Body of pancreas (tissue), 4 donors: ENCODE data around the gene EPM2A. TPM values are rescaled to one million over a fixed set of nuclear protein-coding genes. Genes with fewer than 3 reads are reported as not detected.
A peak's percentile ranks its signal among the peaks of the same experiment; 100 is the strongest.

Experiments
- ATAC-seq: fragments of 150-250 bp; one replicate; pipeline ENCODE4 v1.9.1; 2016
- DNase-seq, 4 donors: peaks; one replicate each; pipeline ENCODE4 v3.0.0-alpha.2; 2019
- H3K27ac ChIP-seq, 4 donors: fragments of 200-600 bp; sonication (generic); 1 replicate in 3 of 4; 2 replicates in 1 of 4; pipeline versions ENCODE4 v1.5.1 to v1.6.1; 2016 to 2019; ENCODE audit warnings: mild to moderate bottlenecking in 1 of 4, mixed read lengths in 1 of 4, moderate library complexity in 1 of 4
- H3K27me3 ChIP-seq, 2 donors: fragments of 200-600 bp; sonication (generic); one replicate each; pipeline ENCODE4 v1.6.0; 2016; ENCODE audit warnings: mild to moderate bottlenecking in 1 of 2
- H3K36me3 ChIP-seq, 2 donors: fragments of 200-600 bp; sonication (generic); replicated peaks in 1 of 2; 2 replicates each; pipeline ENCODE4 v1.5.1; 2016; ENCODE audit warnings: low read depth in 2 of 2; ENCODE audit not compliant: insufficient read depth in 1 of 2
- H3K4me1 ChIP-seq: fragments of 200-600 bp; sonication (generic); one replicate; pipeline ENCODE4 v1.6.0; 2016
- H3K4me3 ChIP-seq, 2 donors: fragments of 200-600 bp; sonication (generic); 1 replicate in 1 of 2; 2 replicates in 1 of 2; pipeline ENCODE4 v1.5.1; 2016 to 2019
- H3K9me3 ChIP-seq, 3 donors: fragments of 200-600 bp; sonication (generic); 1 replicate in 2 of 3; 2 replicates in 1 of 3; pipeline ENCODE4 v1.5.1; 2016
- POLR2A ChIP-seq, 3 donors: fragments of 450-650 bp; IDR thresholded peaks; one replicate each; pipeline ENCODE4 v1.6.1; 2016; ENCODE audit warnings: antibody characterized with exemption in 3 of 3, mild to moderate bottlenecking in 2 of 3
- WGBS, 2 donors: methylation state at CpG; one replicate each; pipeline ENCODE4 v1.1.5; 2017; 5-methylcytosine and 5-hydroxymethylcytosine counted together
- intact Hi-C: fragments of 100-400 bp; cut with DNase I; formaldehyde crosslinking; loops from one replicate; pipeline ENCODE4 v1.15.1; 2023
- total RNA-seq, 2 donors: library from RNA; depleted of rRNA; stranded (reverse); fragments of >200 nt; gene quantifications; one replicate each; pipeline ENCODE4 v1.1.0, GENCODE V29; 2016
- TF ChIP-seq, protein P1 (sequence below), 7 experiments: fragments of 450-650 bp in 4 of 7; fragments of 200-600 bp in 3 of 7; sonication (generic) in 3 of 7; IDR thresholded peaks; one replicate each; pipeline ENCODE4 v1.5.1; 2016 to 2019; ENCODE audit warnings: antibody characterized with exemption in 7 of 7

EPM2A gene
- total RNA-seq, 2 donors from 2014 or later = 17.4 to 18.8 TPM

DNA sequence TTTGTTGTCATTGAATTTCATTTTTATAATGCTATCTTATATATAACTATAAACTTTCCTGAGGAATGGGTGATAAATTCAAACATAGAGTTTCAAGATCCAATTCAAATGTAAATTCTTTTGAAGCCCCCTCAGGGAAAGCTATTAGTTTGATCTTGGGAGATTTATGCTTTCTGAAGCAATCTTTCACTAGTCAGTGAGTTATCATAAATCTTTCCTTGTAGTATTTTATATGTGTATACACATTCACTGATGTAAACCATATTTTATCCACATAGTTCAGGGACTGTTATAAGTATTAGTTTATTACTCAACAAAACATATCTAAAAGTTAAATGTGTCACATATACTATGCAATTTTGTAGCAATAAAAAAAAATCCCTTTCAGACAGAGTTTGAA, 2.9 kb upstream of the EPM2A start:
- no peak overlapping the region for H3K4me3 ChIP-seq
- DNase-seq = no peak
- H3K4me1 ChIP-seq = peaks cover 18% of the 10 kb centered on the region
- H3K9me3 ChIP-seq = no peaks in the 10 kb centered on the region
- no peak for TF ChIP-seq POLR2A (IDR thresholded peaks at IDR 0.05)
- TF ChIP-seq, protein P1, sequence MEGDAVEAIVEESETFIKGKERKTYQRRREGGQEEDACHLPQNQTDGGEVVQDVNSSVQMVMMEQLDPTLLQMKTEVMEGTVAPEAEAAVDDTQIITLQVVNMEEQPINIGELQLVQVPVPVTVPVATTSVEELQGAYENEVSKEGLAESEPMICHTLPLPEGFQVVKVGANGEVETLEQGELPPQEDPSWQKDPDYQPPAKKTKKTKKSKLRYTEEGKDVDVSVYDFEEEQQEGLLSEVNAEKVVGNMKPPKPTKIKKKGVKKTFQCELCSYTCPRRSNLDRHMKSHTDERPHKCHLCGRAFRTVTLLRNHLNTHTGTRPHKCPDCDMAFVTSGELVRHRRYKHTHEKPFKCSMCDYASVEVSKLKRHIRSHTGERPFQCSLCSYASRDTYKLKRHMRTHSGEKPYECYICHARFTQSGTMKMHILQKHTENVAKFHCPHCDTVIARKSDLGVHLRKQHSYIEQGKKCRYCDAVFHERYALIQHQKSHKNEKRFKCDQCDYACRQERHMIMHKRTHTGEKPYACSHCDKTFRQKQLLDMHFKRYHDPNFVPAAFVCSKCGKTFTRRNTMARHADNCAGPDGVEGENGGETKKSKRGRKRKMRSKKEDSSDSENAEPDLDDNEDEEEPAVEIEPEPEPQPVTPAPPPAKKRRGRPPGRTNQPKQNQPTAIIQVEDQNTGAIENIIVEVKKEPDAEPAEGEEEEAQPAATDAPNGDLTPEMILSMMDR (IDR thresholded peaks at IDR 0.05) = no peak
- H3K27me3 ChIP-seq = no peaks in the 10 kb centered on the region
- ATAC-seq = no peak
- H3K27ac ChIP-seq = no peak overlapping the region
- intact Hi-C loops = no loop called here
- no peaks in the 10 kb centered on the region for H3K36me3 ChIP-seq

DNA sequence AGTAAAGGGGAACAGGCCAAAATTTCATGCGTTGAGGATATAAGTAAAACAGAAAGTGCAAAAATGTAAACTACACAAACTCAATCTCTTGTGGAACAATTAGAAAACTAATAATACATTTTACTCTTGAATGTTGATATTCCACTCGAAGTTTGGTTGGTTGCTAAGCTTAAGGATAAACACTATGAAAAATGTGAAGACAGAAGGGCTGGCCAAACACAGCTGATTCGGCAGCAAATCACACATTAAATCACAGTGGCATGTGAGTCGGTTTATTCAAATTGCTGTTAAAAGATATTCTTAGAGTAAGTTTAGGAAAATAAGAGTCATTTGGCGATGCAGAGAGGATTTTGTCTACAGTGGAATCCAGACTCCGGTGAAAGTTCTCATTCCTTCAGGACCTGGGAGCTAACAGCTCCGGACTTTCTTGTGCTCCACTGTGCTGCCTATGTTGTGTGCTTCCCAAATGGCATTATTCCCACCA, 1.4 kb upstream of the EPM2A start:
- DNase-seq = peak in 3 of 4 donors; percentile 22 to 48 (median 30)
- WGBS, 2 donors = 23 to 34% methylated on average over 7 of the region's 7 CpGs
- Histone ChIP-seq H3K27ac (peak overlapping the region in 3 of 4 donors; percentile 96 to 99 (median 96)), H3K36me3 (no peaks in the 10 kb centered on the region), H3K4me1 (peaks cover 18% of the 10 kb centered on the region), H3K9me3 (no peaks in the 10 kb centered on the region), H3K27me3 (no peaks in the 10 kb centered on the region), H3K4me3 (no peak overlapping the region)
- TF ChIP-seq, protein P1 (IDR thresholded peaks at IDR 0.05) = no peak
- TF ChIP-seq POLR2A (IDR thresholded peaks at IDR 0.05) = no peak
- ATAC-seq = no peak
- intact Hi-C loops = no loop called here

DNA sequence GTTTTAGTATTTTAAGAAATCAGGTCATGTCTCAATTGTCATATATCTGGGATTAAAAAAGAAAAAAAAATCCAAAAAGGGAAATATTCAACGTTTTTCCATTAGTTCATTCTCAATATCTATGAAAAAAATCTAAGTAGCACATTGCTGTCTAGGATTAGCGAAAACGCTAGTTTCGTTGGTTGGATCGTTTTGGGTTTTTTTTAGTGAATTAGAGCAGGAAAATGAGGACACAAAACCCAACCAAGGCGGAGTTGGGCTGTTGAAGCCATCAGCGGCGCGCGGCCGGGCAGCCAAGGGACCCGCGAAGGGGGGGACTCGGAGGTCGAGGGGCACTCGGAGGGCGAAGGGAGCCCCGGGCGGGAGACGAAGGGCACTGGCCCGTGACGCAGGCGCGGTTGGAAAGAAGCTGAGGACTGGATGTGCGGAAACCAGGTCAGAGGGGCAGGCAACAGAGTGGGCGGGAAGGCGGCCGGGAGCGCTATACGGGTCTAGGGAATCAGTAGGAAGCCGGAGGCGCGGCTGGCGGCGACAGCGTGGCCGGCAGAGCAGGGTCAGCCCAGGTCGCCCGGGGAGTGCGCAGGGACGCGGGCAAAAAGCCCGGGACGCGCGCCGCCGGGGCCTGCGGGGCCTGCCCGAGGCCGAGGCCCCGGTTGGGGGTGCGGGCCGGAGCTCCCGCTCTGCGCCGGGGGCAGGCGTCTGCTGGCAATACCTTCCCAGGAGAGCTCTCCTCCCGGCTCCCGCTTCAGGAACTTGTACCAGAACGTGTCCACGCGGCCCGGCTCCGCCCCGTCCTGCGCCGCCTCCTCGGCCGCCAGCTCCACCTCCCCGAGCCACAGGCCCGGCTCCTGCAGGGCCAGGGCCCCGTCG, 599 bp downstream of the EPM2A start:
- WGBS, 2 donors = 0% methylated on average over 31 to 72 of the region's 74 CpGs
- Histone ChIP-seq H3K27ac (peak overlapping the region; percentile 94 to 99 (median 96)), H3K36me3 (no peaks in the 10 kb centered on the region), H3K4me1 (peaks cover 18% of the 10 kb centered on the region), H3K9me3 (no peaks in the 10 kb centered on the region), H3K27me3 (no peaks in the 10 kb centered on the region), H3K4me3 (peak overlapping the region; percentile 40 to 81)
- TF ChIP-seq, protein P1 (IDR thresholded peaks at IDR 0.05) = peak in 2 of 7 experiments; percentile 9 to 10
- peak; percentile 73 to 75 (median 74) for TF ChIP-seq POLR2A (IDR thresholded peaks at IDR 0.05)
- ATAC-seq (peak; percentile 90), DNase-seq (peak; percentile 90 to 93 (median 92))
- intact Hi-C loops = no loop called here

DNA sequence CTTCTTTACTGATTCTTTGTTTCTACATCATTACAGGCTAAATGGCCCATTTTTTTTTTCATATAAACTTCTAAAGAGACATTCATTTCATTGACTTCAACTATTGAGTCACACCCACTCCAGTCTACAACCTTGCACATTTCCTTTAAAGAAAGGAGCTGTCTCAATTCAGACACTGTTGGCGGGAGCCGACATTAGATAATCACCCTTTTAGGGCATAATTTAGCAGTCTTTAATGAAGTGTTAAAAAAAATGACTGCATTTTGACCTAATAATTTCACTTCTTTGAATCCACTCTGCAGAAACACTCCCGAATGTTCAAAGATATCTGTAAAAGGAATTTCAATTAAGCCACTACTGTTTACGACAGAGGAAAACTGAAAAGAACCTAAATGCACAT, 1.5 kb downstream of the EPM2A start:
- 15 to 18% methylated on average over 4 of the region's 4 CpGs for WGBS, 2 donors
- intact Hi-C loops = no loop called here
- ATAC-seq (no peak), DNase-seq (no peak)
- peaks cover 0 to 5% (median 0%) of the 10 kb centered on the region in 3 donors for H3K9me3 ChIP-seq
- no peaks in the 10 kb centered on the region for H3K36me3 ChIP-seq
- H3K27ac ChIP-seq = peak overlapping the region in 2 of 4 donors; percentile 96 to 99
- no peaks in the 10 kb centered on the region for H3K27me3 ChIP-seq
- TF ChIP-seq, protein P1 (IDR thresholded peaks at IDR 0.05) = no peak
- no peak for TF ChIP-seq POLR2A (IDR thresholded peaks at IDR 0.05)
- peak overlapping the region in 1 of 2 donors; percentile 40 for H3K4me3 ChIP-seq
- H3K4me1 ChIP-seq = peaks cover 18% of the 10 kb centered on the region
